NCI-H82 treated with DMSO at 0.1 percent for 48 hours (cell line): ENCODE results near the gene RGS7.
"Not testable (repeated sequence)": the region's sequence is repeated elsewhere in the genome, so short reads cannot be mapped to it uniquely, and the experiment has no call there.

Source experiments
- DNase-seq: peaks from one replicate; lab custom pipeline; 2025; ENCODE audit not compliant: unreplicated experiment; lab: John Stamatoyannopoulos, UW

The RGS7 gene

DNA sequence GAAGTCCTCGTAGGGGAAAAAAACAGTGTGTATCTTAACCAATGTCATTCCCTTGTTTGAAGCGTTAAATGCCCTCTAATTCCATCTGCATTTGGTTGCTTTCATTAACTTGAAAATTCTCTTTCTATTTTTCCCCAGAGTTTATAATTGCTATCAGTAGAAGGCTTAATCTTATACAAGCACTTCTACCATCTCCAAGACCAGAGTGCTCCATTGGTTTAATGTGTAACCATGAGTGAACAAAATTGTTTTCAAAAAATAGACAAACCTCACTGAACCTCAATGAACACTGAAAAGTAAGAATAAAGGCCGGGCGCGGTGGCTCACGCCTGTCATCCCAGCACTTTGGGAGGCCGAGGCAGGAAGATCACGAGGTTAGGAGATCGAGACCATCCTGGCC, 141.3 kb downstream of the RGS7 start:
- no peak for DNase-seq

DNA sequence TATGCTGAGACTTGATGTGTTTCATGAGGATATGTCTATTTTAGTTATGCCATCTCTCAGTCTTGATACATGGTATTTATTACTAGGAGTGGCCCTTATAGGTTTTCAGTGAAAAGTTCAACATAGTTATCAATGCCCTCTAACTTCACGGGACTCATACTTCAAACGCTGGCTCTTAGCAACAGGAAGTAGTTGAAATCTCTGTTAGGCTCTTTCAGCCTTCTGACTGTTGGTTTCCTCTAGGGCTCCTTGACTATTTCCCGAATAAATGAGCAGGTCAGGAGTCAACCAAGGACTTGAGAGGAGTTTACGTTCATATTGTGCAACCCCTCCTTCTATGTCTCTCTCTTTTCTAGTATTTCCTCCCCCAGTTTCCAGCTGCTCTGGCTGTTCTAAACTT, 141.8 kb downstream of the RGS7 start:
- DNase-seq, result no peak

DNA sequence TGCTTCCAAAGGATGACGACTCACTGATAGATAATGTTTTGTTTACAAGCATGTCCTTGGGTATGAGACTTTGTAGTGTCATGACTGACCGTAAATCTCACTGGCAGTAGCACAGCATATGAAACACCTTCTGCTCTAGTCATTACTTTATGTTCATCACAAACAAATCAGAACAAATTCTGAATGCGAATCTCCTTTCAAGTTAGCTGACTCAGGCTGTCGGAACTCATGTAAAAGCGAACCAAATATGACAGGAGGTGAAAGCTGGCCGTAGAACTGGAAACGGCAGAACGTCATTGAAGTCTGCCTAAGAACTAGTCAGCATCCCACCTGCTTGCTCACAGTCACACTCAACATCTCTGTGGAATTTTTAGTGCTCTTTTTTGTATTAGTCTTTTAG, 143.9 kb downstream of the RGS7 start:
- no peak for DNase-seq

DNA sequence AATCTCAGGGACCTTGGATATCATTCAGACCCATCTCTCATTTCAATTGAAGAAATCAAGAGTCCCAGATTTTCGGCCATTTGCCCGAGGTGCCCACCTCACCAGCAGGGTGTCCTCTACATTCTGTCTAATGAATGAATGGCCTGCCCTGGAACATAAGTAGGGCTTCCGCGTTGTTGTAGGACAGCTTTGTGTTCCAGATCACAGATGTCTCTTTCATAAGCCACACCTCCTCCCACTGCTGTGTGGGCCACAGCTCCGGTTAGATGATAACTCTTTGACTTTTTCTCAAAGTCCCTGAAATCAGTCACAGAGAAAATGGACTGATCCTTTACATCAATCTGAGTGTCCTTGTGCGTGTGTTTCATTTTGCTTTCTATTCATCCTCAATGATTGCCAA, 144.4 kb downstream of the RGS7 start:
- no peak for DNase-seq

DNA sequence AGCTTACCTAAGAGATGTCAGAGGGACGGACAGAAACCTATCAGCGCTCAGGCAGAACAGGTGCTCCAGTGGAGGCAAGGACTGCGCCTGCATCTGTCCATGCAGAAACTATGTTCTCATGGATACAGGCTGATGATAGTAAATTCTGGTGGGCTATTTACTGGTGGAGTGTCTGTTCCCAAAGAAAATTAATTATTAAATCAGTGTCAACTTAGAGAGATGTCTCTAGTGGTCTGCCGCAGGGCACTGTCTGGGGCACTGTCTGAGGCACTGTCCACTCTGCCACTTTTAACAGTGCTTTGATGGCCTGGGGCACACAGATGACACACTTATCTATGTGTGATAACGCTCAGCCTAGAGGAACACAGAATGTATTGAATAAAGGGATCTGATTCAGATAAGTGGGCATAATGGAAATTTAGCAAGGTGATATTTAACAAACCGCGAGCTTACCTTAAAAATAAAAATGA, 148.1 kb downstream of the RGS7 start:
- DNase-seq, result no peak

DNA sequence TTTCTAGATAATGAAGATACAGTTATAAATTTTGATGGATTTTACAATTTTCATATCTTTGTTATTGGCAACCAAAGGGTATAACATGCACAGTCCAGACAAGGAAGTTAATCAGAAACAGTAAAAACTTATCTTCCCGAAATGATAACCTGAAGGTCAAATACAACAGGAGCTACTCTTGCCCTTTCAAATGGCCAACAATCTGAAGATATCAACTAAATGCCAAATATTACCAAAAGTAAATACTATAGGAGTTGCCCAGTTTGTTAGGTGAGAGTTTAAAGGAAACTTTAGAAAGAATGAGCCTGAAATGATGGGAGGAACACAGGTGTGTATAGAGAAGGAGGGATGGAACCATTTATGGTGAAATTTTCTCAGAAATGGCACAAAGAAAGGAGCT, 153.2 kb downstream of the RGS7 start:
- no peak for DNase-seq

DNA sequence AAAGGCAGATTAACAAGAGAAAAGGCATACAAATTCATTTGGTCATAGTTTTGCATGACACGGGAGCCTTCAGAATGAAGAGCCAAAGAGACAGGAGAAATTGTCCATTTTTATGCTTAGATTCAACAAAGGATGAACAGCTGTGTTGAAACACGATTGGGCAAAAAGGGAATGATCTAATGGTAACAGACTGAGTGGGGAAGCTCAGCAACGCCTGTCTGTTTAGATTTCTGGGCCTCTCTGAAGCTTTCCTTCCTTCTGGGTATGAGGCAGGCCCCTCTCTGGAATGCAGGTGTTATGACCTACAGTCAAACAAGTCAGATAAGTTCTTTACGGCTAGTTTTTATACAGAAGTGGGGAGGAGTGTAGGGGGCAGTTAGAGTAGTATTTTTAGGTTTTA, 154.6 kb downstream of the RGS7 start:
- no peak for DNase-seq

DNA sequence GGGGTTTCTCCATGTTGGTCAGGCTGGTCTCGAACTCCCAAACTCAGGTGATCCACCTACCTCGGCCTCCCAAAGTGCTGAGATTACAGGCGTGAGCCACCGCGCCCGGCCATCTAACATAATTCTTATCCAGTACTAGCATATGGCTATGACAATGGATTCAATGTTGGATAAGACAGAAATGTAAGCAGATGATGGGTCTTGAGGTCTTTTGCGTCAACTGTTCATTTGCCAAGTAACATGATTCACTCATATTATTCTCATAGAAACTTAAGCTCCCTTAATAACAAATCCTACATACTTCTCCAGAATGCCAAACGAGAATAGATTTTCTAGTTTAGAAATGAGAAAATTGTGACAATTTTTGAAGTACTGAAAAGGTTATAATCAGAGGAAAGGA, 170.3 kb downstream of the RGS7 start:
- DNase-seq, result no peak

DNA sequence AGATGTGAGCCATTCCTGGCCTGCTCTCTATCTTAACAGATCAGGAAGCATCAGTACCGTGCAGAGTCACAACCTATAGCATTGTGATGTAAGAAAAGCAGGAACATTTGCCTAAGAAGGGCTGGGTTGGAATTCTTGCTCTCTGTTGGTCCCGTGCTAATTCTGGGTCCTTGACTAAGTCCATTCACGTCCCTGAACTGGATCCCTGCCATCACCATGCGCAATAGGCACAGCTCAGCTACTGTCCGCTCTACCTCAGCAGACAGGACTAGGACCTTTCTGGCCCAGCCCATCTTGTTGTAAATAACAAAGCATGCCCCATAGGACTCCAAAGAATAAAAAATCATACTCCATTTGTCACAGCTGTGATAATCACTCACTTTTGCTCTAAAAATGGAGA, 175.0 kb downstream of the RGS7 start:
- no peak for DNase-seq

DNA sequence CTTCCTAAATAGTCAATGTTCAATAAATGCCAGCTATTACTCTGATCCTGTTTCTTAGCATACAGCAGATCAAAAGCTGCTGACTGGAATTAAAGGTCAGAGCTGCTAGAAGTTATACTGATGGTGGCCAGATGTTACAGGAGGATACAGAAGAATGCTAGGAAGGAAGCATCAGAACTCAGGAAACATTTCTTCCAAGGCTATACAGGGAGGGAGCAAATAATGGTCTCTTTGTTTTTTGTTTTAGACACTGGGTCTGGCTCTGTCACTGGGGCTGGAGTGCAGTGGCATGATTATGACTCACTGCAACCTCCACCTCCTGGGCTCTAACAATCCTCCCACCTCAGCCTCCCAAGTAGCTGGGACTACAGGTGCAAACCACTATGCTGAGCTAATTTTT, 175.5 kb downstream of the RGS7 start:
- DNase-seq, result no peak

DNA sequence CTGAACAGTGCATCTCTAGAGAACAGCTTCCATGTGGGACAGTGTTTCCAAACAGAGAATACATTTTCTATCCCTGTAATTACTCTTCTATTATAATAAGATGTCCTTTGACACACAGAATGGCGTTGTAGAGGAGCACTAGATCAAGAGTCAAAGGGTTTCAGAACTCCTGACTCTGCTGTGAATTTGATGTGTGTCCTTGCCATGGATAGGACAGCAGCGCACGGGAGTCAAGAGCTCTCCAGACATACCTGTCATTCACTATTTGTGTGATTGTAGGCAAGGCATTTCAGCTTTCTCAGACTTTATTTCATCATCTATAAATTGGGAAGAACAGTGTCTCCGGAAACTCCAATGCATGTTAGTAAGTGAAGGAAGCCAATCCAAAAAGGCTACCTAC, 176.4 kb downstream of the RGS7 start:
- DNase-seq, result no peak

DNA sequence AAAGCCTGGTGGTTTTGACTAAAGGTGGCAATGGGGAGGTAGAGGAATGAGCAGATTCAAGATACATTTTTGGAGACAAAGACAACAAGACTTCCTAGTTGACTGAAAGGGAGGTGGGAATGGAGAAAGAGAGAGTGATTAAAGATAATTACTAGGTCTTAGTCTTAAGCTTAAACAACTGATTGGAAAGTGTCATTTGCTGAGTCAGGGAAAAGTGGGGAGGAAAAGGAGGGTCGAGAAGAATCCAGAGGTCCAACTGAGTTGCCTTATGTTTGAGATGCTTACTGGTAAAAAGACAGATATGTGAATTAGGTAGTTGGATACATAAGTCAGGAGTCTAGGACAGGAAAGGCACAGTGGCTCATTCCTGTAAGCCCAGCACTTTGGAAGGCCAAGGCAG, 179.3 kb downstream of the RGS7 start:
- no peak for DNase-seq

DNA sequence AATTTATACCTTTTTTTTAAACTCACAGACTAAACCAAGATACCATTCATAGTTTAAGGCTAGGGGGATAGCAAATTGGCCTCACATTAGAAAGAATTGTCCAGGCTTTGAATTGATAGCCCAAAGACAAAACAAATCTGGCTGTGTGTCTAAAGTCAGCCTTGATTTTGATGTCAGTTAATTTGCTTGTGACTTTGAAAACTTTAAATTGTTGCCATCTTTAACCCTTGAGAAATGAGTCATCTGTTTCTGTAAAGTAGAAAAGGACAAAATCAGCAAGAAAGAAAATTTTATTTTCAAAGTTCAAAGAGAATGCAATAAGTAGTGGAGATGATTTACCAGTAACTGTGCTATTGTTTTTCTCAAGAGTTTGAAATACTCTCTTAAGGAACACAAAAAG, 184.5 kb downstream of the RGS7 start:
- no peak for DNase-seq

DNA sequence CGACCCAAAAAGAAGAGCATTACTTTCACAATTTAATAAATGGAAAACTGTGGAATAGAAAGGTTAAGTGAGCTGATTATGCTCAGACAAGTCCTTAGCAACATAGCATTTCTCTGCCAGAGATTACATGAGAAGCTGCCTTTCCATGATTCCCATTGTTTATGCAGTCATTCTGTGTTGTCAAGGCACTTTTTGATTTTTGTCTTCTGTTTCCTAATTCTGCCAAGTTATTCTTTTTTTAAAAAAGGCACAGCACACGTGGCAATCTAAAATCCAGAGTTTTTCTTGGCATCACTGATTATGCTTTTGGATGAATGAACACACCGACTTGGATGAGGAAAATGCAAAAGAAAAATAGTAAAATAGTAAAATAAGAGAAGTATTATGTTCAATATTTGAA, 185.0 kb downstream of the RGS7 start:
- DNase-seq, result no peak

DNA sequence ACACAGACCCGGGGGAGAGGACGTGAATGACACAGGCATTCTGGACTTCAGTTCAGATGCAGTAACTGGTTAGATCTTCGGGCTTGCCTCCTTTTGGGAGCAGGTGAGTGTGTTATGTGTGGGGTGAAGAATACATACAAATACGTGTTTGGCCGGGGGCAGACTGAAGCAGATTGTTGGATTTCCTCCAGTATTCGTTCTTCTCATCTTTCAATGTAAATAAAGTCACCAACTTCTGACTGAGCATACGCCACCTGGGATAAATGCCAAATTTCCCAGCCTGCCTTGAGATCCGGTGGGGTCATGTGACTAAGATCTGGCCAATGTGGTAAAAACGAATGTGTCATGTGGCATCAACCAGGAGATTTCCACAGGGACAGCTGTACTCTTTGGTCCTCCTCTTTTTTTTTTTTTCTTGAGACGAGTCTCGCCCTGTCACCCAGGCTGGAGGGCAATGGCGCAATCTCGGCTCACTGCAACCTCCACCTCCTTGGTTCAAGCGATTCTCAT, 189.8 kb downstream of the RGS7 start:
- no peak for DNase-seq

DNA sequence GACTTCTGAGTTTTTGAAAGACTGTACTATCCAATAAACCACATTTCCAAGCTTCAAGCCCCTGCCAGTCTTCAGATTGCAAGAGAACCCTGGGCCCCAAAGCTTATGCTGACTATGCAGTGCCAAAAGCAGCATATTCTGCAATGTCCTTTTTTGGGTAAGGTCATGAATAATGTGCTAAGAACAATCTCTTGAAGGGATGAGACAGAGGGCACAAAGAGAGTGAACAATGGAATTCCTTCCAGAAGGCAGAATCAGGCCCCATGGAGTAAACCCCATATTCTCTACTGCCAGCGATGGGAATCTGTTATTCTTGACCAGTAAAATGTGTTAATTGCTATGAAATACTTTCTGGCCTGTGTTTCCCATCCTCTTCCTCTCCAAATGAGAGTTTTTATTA, 190.4 kb downstream of the RGS7 start:
- DNase-seq, result no peak

DNA sequence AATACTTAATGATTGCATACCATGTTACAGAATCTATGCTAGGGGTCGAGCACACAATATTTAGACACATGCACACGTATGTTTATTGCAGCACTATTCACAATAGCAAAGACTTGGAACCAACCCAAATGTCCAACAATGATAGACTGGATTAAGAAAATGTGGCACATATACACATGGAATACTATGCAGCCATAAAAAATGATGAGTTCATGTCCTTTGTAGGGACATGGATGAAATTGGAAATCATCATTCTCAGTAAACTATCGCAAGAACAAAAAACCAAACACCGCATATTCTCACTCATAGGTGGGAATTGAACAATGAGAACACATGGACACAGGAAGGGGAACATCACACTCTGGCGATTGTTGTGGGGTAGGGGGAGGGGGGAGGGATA, 191.7 kb downstream of the RGS7 start:
- DNase-seq, result not testable (repeated sequence)

DNA sequence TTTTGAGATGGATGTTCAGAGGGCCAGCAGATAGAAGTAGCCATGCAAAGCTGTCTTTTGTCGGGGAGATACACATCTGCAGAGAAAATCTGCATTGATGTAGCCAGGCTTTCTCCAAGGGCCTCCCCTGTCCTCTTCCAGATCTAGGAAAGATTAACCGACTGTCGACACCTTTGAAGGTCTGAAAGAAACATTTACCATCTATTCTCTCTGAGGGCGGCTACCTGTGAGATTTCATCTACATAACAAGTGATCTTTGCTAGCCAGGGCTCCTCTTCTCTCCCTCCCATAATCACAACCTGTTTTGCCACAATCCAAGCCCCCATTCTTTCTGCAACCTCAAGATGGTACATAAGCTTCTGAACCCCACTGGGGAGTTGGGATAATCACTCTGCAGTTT, 193.6 kb downstream of the RGS7 start:
- no peak for DNase-seq

DNA sequence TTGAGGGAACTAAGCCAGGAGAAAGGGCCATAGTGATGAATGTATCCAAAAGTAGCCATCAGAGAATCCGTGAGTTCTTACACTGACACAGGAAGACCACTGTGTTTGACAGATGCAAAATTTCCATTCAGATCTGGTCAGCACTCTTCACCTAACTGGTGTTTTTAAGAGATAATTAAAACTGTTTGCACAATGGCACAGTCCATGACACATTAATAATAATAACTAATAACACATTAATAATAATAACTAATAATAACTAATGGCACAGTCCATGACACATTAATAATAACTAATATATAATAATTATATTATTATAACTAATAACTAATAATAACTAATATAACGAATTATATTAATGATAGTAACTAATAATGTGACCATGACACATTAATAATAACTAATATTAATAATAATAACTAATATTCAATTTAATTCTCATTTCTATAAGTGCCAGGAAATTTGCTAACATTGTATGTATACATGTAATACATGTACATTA, 195.8 kb downstream of the RGS7 start:
- no peak for DNase-seq

DNA sequence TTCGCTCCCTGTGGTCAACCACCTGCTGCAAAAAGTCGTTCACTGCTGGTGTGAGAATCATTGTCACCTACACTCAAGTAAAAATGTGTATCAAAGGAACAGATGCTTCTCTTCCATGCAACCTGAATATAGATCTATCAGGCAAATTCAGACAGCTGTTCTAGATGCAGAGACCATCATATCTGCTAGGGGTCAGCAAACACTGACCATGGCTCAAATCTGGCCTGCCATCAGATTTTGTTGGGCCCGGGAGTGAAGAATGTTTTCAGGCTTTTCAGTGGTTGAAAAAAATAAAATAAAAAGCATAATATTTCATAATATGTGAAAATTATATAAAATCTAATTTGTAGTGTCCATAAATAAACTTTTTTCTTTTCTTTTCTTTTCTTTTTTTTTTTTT, 199.6 kb downstream of the RGS7 start:
- DNase-seq, result no peak

DNA sequence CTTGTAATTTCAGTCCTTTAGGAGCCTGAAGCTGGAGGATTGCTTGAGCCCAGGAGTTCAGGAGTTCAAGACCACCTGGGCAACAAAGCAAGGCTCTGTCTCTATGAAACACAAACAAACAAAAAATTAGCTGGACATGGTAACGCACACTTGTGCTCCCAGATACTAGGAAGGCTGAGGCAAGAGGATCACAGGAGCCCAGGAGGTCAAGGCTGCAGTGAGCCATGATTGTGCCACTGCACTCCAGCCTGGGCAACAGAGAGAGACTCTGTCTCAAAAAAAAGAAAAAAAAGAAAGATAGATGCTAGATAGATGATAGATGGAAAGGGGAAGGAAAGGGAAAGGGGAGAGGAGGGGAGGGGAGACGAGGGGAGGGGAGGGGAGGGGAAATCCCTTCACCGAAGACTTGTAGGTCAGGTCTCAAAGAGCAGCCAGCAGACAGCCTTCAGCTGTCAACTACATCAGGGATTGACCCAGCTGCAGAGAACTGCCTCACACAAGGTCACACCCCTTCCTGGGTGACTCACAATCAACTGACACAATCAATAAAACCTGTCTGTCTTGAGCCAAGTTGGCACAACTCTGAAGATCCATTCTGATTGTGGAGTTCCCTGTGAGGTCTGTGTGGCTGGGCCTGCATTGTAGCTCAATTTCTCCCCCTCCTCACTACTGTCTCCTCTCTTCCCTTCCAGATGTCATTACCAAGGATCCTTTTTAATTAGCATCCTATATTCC, 200.6 kb downstream of the RGS7 start:
- no peak for DNase-seq

DNA sequence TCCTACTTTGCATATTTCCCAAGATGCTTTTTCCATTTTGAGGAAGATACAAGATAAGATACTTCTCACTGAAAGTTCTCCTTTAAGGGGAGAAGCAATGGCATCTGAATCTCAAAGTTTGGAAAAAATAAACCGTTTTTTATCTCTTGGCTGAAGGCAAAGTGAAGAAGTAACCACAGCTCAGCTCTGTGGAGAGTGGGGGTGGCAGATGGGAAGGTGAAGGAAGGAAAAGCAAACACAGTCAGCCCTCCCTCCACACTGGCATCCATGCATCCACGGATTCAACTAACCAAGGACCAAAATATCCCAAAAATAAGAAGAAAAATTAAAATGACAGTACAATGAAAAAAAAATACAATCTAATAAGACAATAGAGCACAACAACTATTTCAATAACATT, 211.1 kb downstream of the RGS7 start:
- no peak for DNase-seq
